Neural progenitor cell (in vitro differentiated cells): ENCODE measurements around the gene GPRIN3. TPM values are rescaled to one million over a fixed set of nuclear protein-coding genes. Genes with fewer than 3 reads are reported as not detected.
A peak's percentile ranks its signal among the peaks of the same experiment; 100 is the strongest.
"Not testable (repeated sequence)": the region's sequence is repeated elsewhere in the genome, so short reads cannot be mapped to it uniquely, and the experiment has no call there.

Source experiments
- DNase-seq: peaks from one replicate; pipeline ENCODE4 v3.0.0-alpha.2; 2016; ENCODE audit warnings: low spot score
- H2AFZ ChIP-seq: fragments of 200-600 bp; sonication (generic); replicated peaks from 2 replicates; pipeline ENCODE4 v1.6.1; 2016; ENCODE audit warnings: antibody characterized with exemption
- H3F3A ChIP-seq: fragments of 200-600 bp; sonication (generic); 2 replicates; pipeline ENCODE4 v1.6.1; 2016; ENCODE audit warnings: antibody characterized with exemption, low read depth
- H3K27ac ChIP-seq: fragments of 200-600 bp; sonication (generic); 2 replicates; pipeline ENCODE4 v1.5.1; 2016; ENCODE audit warnings: mild to moderate bottlenecking
- H3K27me3 ChIP-seq: fragments of 200-600 bp; sonication (generic); 2 replicates; pipeline ENCODE4 v1.6.1; 2016; ENCODE audit warnings: mild to moderate bottlenecking, moderate library complexity
- H3K36me3 ChIP-seq: fragments of 200-600 bp; sonication (generic); 2 replicates; pipeline ENCODE4 v1.5.1; 2016
- H3K4me1 ChIP-seq: fragments of 200-600 bp; sonication (generic); 2 replicates; pipeline ENCODE4 v1.6.1; 2016; ENCODE audit warnings: mixed run types
- H3K4me2 ChIP-seq: fragments of 200-600 bp; sonication (generic); 2 replicates; pipeline ENCODE4 v1.6.1; 2016
- H3K4me3 ChIP-seq: fragments of 200-600 bp; sonication (generic); 2 replicates; pipeline ENCODE4 v1.5.1; 2016
- H3K79me2 ChIP-seq: fragments of 200-600 bp; sonication (generic); 2 replicates; pipeline ENCODE4 v1.6.1; 2016; ENCODE audit warnings: low read depth
- H3K9ac ChIP-seq: fragments of 200-600 bp; sonication (generic); 2 replicates; pipeline ENCODE4 v1.6.1; 2016
- H3K9me3 ChIP-seq: fragments of 200-600 bp; sonication (generic); 2 replicates; pipeline ENCODE4 v1.5.1; 2016; ENCODE audit warnings: low read depth
- H4K20me1 ChIP-seq: fragments of 200-600 bp; sonication (generic); 2 replicates; pipeline ENCODE4 v1.6.1; 2016; ENCODE audit warnings: low read depth
- H3K27ac Mint-ChIP-seq: 3 replicates; pipeline ENCODE4 v1.8.0; 2021; ENCODE audit warnings: mixed read lengths
- H3K27me3 Mint-ChIP-seq: 2 replicates; pipeline ENCODE4 v1.8.0; 2022; ENCODE audit warnings: low read depth, mild to moderate bottlenecking, inconsistent platforms, moderate library complexity, mixed read lengths; ENCODE audit not compliant: insufficient read depth
- H3K36me3 Mint-ChIP-seq: 3 replicates; pipeline ENCODE4 v1.8.0; 2021; ENCODE audit warnings: mixed read lengths
- H3K4me1 Mint-ChIP-seq: 3 replicates; pipeline ENCODE4 v1.8.0; 2021; ENCODE audit warnings: mixed read lengths
- H3K4me3 Mint-ChIP-seq: 3 replicates; pipeline ENCODE4 v1.8.0; 2021; ENCODE audit warnings: mild to moderate bottlenecking, moderate library complexity, mixed read lengths
- H3K9me3 Mint-ChIP-seq: 3 replicates; pipeline ENCODE4 v1.8.0; 2020; ENCODE audit warnings: mixed read lengths
- EZH2 ChIP-seq: fragments of 200-600 bp; sonication (generic); IDR thresholded peaks from 2 replicates; pipeline ENCODE4 v1.6.1; 2017; ENCODE audit warnings: antibody characterized with exemption, mild to moderate bottlenecking, moderate library complexity
- EZH2phosphoT487 ChIP-seq: fragments of 200-600 bp; sonication (generic); IDR thresholded peaks from 2 replicates; pipeline ENCODE4 v1.6.1; 2017; ENCODE audit warnings: antibody characterized with exemption
- total RNA-seq: library from RNA; depleted of rRNA; stranded (reverse); fragments of >200 nt; gene quantifications from 2 replicates; pipeline ENCODE4 v1.2.3, GENCODE V29; 2015; ENCODE audit warnings: low replicate concordance
- TF ChIP-seq, protein P1 (sequence below): fragments of 200-600 bp; sonication (generic); IDR thresholded peaks from 2 replicates; pipeline ENCODE4 v1.5.1; 2017; ENCODE audit warnings: antibody characterized with exemption, mild to moderate bottlenecking

The GPRIN3 gene
- total RNA-seq, 1 donor from 2014 or later, result 0.15 TPM

- Histone ChIP-seq H3K9ac (no peak overlapping the region), H3K79me2 (no peaks in the 10 kb centered on the region), H4K20me1 (no peaks in the 10 kb centered on the region), H3K4me2 (no peak overlapping the region), H3K27me3 (no peaks in the 10 kb centered on the region), H3K27ac (no peak overlapping the region), H3K4me1 (no peaks in the 10 kb centered on the region), H3K36me3 (no peaks in the 10 kb centered on the region), H3K9me3 (no peaks in the 10 kb centered on the region), H3F3A (no peaks in the 10 kb centered on the region), H3K4me3 (no peak overlapping the region), H2AFZ (no peak overlapping the region)
- Mint-ChIP-seq H3K4me1 (no peaks in the 10 kb centered on the region), H3K36me3 (no peaks in the 10 kb centered on the region), H3K27me3 (peaks cover 5% of the 10 kb centered on the region), H3K4me3 (no peak overlapping the region), H3K9me3 (peaks cover 2% of the 10 kb centered on the region), H3K27ac (no peak overlapping the region)
- TF ChIP-seq EZH2, result no peak
- TF ChIP-seq, protein P1, sequence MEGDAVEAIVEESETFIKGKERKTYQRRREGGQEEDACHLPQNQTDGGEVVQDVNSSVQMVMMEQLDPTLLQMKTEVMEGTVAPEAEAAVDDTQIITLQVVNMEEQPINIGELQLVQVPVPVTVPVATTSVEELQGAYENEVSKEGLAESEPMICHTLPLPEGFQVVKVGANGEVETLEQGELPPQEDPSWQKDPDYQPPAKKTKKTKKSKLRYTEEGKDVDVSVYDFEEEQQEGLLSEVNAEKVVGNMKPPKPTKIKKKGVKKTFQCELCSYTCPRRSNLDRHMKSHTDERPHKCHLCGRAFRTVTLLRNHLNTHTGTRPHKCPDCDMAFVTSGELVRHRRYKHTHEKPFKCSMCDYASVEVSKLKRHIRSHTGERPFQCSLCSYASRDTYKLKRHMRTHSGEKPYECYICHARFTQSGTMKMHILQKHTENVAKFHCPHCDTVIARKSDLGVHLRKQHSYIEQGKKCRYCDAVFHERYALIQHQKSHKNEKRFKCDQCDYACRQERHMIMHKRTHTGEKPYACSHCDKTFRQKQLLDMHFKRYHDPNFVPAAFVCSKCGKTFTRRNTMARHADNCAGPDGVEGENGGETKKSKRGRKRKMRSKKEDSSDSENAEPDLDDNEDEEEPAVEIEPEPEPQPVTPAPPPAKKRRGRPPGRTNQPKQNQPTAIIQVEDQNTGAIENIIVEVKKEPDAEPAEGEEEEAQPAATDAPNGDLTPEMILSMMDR, result no peak
- no peak for TF ChIP-seq EZH2phosphoT487
- DNase-seq, result no peak
Observed at GRCh38 chr4:89204624-89205023, 103.0 kb downstream of the GPRIN3 start.

DNA sequence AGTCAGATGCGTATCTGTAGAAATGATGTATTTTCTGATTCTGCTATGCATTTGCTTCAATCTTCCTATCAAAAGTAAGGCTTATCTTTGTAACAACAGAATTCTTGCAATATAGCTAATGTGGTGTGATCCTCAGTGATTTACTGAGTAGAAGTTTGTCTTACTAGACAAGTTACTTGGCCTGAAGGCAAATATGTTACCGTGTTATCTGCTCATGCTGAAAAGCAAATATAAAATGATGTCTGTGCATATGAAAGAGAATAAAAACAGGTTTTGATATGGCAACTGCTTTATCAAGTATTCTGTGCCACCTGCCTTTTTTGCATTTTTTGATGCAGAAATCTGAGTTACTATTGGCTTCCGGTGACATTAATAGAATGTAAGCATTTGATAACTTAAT lies 103.7 kb downstream of the GPRIN3 start:
- no peak overlapping the region for H3K4me3 Mint-ChIP-seq
- Histone ChIP-seq H4K20me1 (no peaks in the 10 kb centered on the region), H3K79me2 (no peaks in the 10 kb centered on the region), H3K4me3 (no peak overlapping the region), H3F3A (no peaks in the 10 kb centered on the region), H3K4me2 (no peak overlapping the region), H3K9me3 (no peaks in the 10 kb centered on the region), H2AFZ (no peak overlapping the region), H3K36me3 (no peaks in the 10 kb centered on the region), H3K27me3 (no peaks in the 10 kb centered on the region), H3K9ac (no peak overlapping the region), H3K27ac (no peak overlapping the region), H3K4me1 (no peaks in the 10 kb centered on the region)
- no peak for DNase-seq
- no peak overlapping the region for H3K27ac Mint-ChIP-seq
- no peaks in the 10 kb centered on the region for H3K36me3 Mint-ChIP-seq
- no peak for TF ChIP-seq EZH2
- TF ChIP-seq EZH2phosphoT487, result no peak
- TF ChIP-seq, protein P1, result no peak
- H3K4me1 Mint-ChIP-seq, result no peaks in the 10 kb centered on the region
- H3K9me3 Mint-ChIP-seq, result peaks cover 2% of the 10 kb centered on the region
- H3K27me3 Mint-ChIP-seq, result peaks cover 5% of the 10 kb centered on the region

- Histone ChIP-seq H3K4me1 (peaks cover 16% of the 10 kb centered on the region), H3K27me3 (peaks cover 25% of the 10 kb centered on the region), H3F3A (peaks cover 18% of the 10 kb centered on the region)
- H3K27me3 Mint-ChIP-seq, result peaks cover 16% of the 10 kb centered on the region
- not testable (repeated sequence) for H3K4me3 Mint-ChIP-seq, H4K20me1 ChIP-seq, H3K9me3 ChIP-seq, H2AFZ ChIP-seq, H3K4me3 ChIP-seq, H3K36me3 ChIP-seq, H3K9ac ChIP-seq, H3K27ac Mint-ChIP-seq, H3K79me2 ChIP-seq, H3K9me3 Mint-ChIP-seq, H3K36me3 Mint-ChIP-seq, DNase-seq, H3K4me2 ChIP-seq, H3K27ac ChIP-seq
- peaks cover 14% of the 10 kb centered on the region for H3K4me1 Mint-ChIP-seq
Observed at GRCh38 chr4:89199394-89199793, 108.2 kb downstream of the GPRIN3 start.

GRCh38 chr4:89197920-89198319 lies 109.7 kb downstream of the GPRIN3 start:
- Histone ChIP-seq H2AFZ (no peak overlapping the region), H3K79me2 (no peaks in the 10 kb centered on the region), H3K9me3 (no peaks in the 10 kb centered on the region), H3K27me3 (peaks cover 26% of the 10 kb centered on the region), H3K9ac (no peak overlapping the region), H3F3A (peaks cover 18% of the 10 kb centered on the region), H3K27ac (no peak overlapping the region), H3K4me2 (peak overlapping the region; percentile 53), H3K4me1 (peaks cover 16% of the 10 kb centered on the region), H4K20me1 (no peaks in the 10 kb centered on the region), H3K36me3 (no peaks in the 10 kb centered on the region), H3K4me3 (no peak overlapping the region)
- TF ChIP-seq EZH2phosphoT487, result peak; percentile 94
- TF ChIP-seq EZH2, result no peak
- Mint-ChIP-seq H3K9me3 (peaks cover 2% of the 10 kb centered on the region), H3K4me3 (no peak overlapping the region), H3K4me1 (peaks cover 14% of the 10 kb centered on the region), H3K27me3 (peaks cover 12% of the 10 kb centered on the region), H3K36me3 (no peaks in the 10 kb centered on the region), H3K27ac (no peak overlapping the region)
- DNase-seq, result peak; percentile 83
